GM12892 (cell line): ENCODE data around the gene TYSND1.

Experiments
- POLR2A ChIP-seq: IDR thresholded peaks from 2 replicates; pipeline ENCODE4 v1.6.1; 2011; ENCODE audit warnings: low read depth, low read length, control low read depth
- POLR2AphosphoS5 ChIP-seq: IDR thresholded peaks from 2 replicates; pipeline ENCODE4 v1.6.1; 2011; ENCODE audit warnings: low read depth, low read length, control low read depth
- TAF1 ChIP-seq: IDR thresholded peaks from 2 replicates; pipeline ENCODE4 v1.6.1; 2011; ENCODE audit warnings: low read depth, mild to moderate bottlenecking, control low read depth, low read length, borderline replicate concordance

- TF ChIP-seq POLR2A (no peak), POLR2AphosphoS5 (no peak), TAF1 (no peak)
Observed at GRCh38 chr10:70191161-70191971, 44.9 kb upstream of the TYSND1 start.
